ENCODE results near the gene ARL14EP. TPM values are rescaled to one million over a fixed set of nuclear protein-coding genes. Genes with fewer than 3 reads are reported as not detected.

ARL14EP gene
- total RNA-seq, 1 experiment from 2014 or later: 25.3 TPM

DNA sequence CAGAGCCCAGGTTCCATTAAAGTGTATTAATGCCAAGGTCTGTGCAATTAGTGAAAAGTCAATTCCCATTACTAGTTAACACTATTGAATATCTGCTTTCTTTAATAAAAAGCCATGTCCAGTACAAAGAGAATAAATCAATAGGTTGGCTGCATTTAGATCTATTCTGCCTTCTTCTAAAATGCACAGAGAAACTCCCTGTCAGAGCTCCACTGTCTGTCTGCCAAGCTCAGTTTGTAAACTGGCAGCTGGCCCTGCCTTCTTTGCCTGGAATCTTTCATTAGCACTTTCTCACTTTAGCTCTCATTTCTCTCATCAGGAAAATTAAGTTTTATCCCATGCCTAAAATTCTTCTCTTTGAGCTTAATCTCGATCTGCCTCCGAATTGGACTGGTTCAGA lies 35.6 kb downstream of the ARL14EP start:
- RAD21 ChIA-PET (ENCODE audit: low non-redundant PET in 1 of 2, low total read pairs in 2 of 2, uncharacterized antibody in 2 of 2, unreplicated experiment in 2 of 2): no interaction called here
- H3K4me3 ChIP-seq (replicated peaks in 1 of 2; ENCODE audit: low read depth in 1 of 2, low read length in 2 of 2): no peak overlapping the region
- DNase-seq (ENCODE audit: low read depth, low spot score): no peak
- intact Hi-C loops (cut with micrococcal nuclease): no loop called here
- CTCF ChIA-PET: no interaction called here
- no peaks in the 10 kb centered on the region for H3K9me3 ChIP-seq (ENCODE audit: control insufficient read depth in 1 of 2, insufficient read depth in 1 of 2, low read depth in 1 of 2, low read length in 2 of 2)
- H3K27ac ChIP-seq (ENCODE audit: low read depth, low read length): no peak overlapping the region
- no peak overlapping the region for H3K9ac ChIP-seq (ENCODE audit: low read length)
- no peak overlapping the region for H3K4me2 ChIP-seq (ENCODE audit: low read length)
- H3K36me3 ChIP-seq (ENCODE audit: control insufficient read depth in 1 of 2, insufficient read depth in 2 of 2, low read length in 2 of 2): no peaks in the 10 kb centered on the region
- TF ChIP-seq, protein P1, sequence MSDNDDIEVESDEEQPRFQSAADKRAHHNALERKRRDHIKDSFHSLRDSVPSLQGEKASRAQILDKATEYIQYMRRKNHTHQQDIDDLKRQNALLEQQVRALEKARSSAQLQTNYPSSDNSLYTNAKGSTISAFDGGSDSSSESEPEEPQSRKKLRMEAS (IDR thresholded peaks at IDR 0.05): no peak
- TF ChIP-seq CBX3 (IDR thresholded peaks at IDR 0.05; ENCODE audit: low read depth) (no peak), JUND (IDR thresholded peaks at IDR 0.05) (no peak), EZH2 (IDR thresholded peaks at IDR 0.05) (no peak)
- TF ChIP-seq, protein P2, sequence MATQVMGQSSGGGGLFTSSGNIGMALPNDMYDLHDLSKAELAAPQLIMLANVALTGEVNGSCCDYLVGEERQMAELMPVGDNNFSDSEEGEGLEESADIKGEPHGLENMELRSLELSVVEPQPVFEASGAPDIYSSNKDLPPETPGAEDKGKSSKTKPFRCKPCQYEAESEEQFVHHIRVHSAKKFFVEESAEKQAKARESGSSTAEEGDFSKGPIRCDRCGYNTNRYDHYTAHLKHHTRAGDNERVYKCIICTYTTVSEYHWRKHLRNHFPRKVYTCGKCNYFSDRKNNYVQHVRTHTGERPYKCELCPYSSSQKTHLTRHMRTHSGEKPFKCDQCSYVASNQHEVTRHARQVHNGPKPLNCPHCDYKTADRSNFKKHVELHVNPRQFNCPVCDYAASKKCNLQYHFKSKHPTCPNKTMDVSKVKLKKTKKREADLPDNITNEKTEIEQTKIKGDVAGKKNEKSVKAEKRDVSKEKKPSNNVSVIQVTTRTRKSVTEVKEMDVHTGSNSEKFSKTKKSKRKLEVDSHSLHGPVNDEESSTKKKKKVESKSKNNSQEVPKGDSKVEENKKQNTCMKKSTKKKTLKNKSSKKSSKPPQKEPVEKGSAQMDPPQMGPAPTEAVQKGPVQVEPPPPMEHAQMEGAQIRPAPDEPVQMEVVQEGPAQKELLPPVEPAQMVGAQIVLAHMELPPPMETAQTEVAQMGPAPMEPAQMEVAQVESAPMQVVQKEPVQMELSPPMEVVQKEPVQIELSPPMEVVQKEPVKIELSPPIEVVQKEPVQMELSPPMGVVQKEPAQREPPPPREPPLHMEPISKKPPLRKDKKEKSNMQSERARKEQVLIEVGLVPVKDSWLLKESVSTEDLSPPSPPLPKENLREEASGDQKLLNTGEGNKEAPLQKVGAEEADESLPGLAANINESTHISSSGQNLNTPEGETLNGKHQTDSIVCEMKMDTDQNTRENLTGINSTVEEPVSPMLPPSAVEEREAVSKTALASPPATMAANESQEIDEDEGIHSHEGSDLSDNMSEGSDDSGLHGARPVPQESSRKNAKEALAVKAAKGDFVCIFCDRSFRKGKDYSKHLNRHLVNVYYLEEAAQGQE (IDR thresholded peaks at IDR 0.05; ENCODE audit: low read depth): no peak
- TF ChIP-seq, protein P3, sequence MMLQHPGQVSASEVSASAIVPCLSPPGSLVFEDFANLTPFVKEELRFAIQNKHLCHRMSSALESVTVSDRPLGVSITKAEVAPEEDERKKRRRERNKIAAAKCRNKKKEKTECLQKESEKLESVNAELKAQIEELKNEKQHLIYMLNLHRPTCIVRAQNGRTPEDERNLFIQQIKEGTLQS (IDR thresholded peaks at IDR 0.05): no peak
- no peaks in the 10 kb centered on the region for H3K79me2 ChIP-seq (ENCODE audit: insufficient read depth, low read length)
- peaks cover 62% of the 10 kb centered on the region for H3K27me3 ChIP-seq (ENCODE audit: insufficient read depth, low read length)
- no peaks in the 10 kb centered on the region for H3K9me2 ChIP-seq (ENCODE audit: insufficient read depth)
- POLR2A ChIA-PET: no interaction called here
- no peak overlapping the region for H2AFZ ChIP-seq (ENCODE audit: low read depth, low read length, poor library complexity, severe bottlenecking)
- no peaks in the 10 kb centered on the region for H4K20me1 ChIP-seq (ENCODE audit: insufficient read depth)
- ATAC-seq: no peak
- BruUV-seq (replicated peaks): no TSS peak
- H3K4me1 ChIP-seq (ENCODE audit: control insufficient read depth in 1 of 2, insufficient read depth in 2 of 2, low read length in 2 of 2): no peaks in the 10 kb centered on the region

DNA sequence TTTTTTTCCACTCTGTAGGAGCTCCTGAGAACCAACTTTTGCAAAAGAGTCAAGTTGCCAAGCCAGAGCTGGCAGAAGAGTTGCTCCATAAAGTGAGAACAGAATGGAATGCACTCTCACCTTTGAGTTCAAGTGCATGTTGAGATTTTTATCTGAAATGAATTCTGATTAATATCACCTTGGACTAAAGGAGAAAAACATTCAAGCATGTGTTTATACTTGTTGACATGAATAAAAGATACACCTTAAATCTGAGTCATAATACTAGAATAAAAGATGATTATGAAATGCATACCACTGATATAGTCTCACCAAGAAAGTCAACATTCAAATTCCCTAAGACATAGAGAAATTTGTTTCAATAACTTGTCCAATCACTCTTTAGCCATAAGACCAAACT lies 37.8 kb downstream of the ARL14EP start:
- BruUV-seq (replicated peaks): no TSS peak
- DNase-seq (ENCODE audit: low read depth, low spot score): no peak

More for the DNA sequence above, 37.8 kb downstream of the ARL14EP start:
- H3K27ac ChIP-seq (ENCODE audit: low read depth, low read length): no peak overlapping the region
- no peak overlapping the region for H3K4me2 ChIP-seq (ENCODE audit: low read length)
- H4K20me1 ChIP-seq (ENCODE audit: insufficient read depth): no peaks in the 10 kb centered on the region
- CTCF ChIA-PET: no interaction called here
- H3K79me2 ChIP-seq (ENCODE audit: insufficient read depth, low read length): no peaks in the 10 kb centered on the region
- no peaks in the 10 kb centered on the region for H3K9me2 ChIP-seq (ENCODE audit: insufficient read depth)
- POLR2A ChIA-PET: no interaction called here
- no peak overlapping the region for H2AFZ ChIP-seq (ENCODE audit: low read depth, low read length, poor library complexity, severe bottlenecking)
- H3K36me3 ChIP-seq (ENCODE audit: control insufficient read depth in 1 of 2, insufficient read depth in 2 of 2, low read length in 2 of 2): no peaks in the 10 kb centered on the region
- H3K4me3 ChIP-seq (replicated peaks in 1 of 2; ENCODE audit: low read depth in 1 of 2, low read length in 2 of 2): no peak overlapping the region
- TF ChIP-seq JUND (IDR thresholded peaks at IDR 0.05) (no peak), TCF7L2 (IDR thresholded peaks at IDR 0.05; ENCODE audit: borderline replicate concordance, extremely low read depth, insufficient read depth, insufficient read length) (no peak), RAD21 (IDR thresholded peaks at IDR 0.05; ENCODE audit: low read depth) (no peak), ZFX (IDR thresholded peaks at IDR 0.05) (no peak)
- TF ChIP-seq, protein P2 (IDR thresholded peaks at IDR 0.05; ENCODE audit: low read depth): no peak
- peaks cover 58% of the 10 kb centered on the region for H3K27me3 ChIP-seq (ENCODE audit: insufficient read depth, low read length)
- no peaks in the 10 kb centered on the region for H3K9me3 ChIP-seq (ENCODE audit: control insufficient read depth in 1 of 2, insufficient read depth in 1 of 2, low read depth in 1 of 2, low read length in 2 of 2)
- H3K4me1 ChIP-seq (ENCODE audit: control insufficient read depth in 1 of 2, insufficient read depth in 2 of 2, low read length in 2 of 2): no peaks in the 10 kb centered on the region
- intact Hi-C loops (cut with micrococcal nuclease): no loop called here
- RAD21 ChIA-PET (ENCODE audit: low non-redundant PET in 1 of 2, low total read pairs in 2 of 2, uncharacterized antibody in 2 of 2, unreplicated experiment in 2 of 2): no interaction called here
- H3K9ac ChIP-seq (ENCODE audit: low read length): no peak overlapping the region
- no peak for ATAC-seq
